NOMO-1 (cell line): ENCODE data around the gene VPS13D.
"Not testable (repeated sequence)": the region's sequence is repeated elsewhere in the genome, so short reads cannot be mapped to it uniquely, and the experiment has no call there.

Source experiments
- DNase-seq, 2 experiments: peaks; one replicate each; lab custom pipeline; 2025; ENCODE audit not compliant: unreplicated experiment in 2 of 2; lab: John Stamatoyannopoulos, UW

Gene VPS13D

DNA sequence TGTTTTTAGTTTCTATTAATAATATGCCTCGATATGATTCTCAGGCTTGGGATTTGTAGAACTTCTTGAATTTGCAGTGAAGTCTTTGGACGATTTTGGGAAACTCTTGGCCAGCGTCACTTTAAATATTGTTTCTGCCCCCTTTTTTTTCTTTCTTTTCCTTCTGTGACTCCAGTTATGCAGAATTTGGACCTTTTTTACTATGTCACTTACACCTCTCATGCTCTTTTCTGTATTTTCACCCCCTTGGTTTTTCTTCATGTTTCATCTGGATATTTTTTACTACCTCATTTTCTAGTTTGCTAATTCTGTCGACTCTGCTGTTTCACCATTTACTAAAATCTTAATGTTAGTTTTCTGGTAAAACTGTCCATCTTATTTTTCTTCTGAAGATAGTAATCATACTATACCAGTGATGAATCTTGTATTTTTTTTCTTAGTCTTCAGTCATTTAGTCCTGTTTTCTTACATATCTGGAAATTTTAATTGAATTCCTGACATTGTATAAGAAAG, 214.6 kb downstream of the VPS13D start:
- no peak for DNase-seq

GRCh38 chr1:12445257-12445656, 215.4 kb downstream of the VPS13D start:
- no peak for DNase-seq

DNA sequence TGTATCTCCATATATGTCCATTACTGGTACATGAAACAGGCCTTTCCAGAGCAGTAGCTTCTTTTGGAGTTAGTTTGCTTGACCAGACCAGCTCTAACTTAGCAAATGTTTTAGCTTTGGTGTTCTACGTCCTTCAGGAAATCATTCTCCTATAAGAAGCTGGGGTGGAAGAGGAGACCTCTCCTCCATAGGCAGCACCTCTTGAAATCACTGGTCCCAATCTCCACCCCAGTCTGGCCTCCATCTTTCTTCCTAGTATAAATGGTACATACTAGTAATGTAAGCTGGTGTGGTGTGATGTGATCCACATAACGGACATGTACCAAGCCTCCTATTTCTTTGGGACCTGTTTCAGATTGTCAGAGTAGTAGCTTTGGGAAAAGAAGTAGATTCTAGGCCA, 216.8 kb downstream of the VPS13D start:
- DNase-seq: no peak

- no peak for DNase-seq
Measured at GRCh38 chr1:12447307-12447706, 217.5 kb downstream of the VPS13D start.

- no peak for DNase-seq
Measured at GRCh38 chr1:12447849-12448312, 218.1 kb downstream of the VPS13D start.

DNA sequence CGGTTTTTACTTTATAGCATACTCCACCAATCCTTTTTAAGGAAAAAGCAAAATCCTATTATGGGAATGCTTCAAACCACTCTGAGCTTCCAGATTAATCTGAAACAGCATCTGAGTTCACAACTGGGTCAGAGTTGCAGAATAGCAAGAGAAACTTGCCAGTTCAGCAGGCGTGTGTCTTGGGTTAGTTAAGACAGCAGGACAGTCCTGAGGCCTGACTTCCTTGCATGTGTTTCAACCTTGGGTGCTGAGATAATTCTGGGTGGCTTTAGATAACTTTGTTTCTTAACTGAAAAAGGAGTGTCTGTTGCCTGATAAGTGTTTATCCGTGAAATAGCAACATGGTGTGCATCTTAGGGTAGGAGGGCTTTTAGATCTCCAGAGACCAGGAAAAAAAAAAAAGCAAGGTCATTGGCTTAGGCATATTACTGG, 218.9 kb downstream of the VPS13D start:
- DNase-seq: no peak

GRCh38 chr1:12450090-12450755, 220.4 kb downstream of the VPS13D start:
- no peak for DNase-seq

DNA sequence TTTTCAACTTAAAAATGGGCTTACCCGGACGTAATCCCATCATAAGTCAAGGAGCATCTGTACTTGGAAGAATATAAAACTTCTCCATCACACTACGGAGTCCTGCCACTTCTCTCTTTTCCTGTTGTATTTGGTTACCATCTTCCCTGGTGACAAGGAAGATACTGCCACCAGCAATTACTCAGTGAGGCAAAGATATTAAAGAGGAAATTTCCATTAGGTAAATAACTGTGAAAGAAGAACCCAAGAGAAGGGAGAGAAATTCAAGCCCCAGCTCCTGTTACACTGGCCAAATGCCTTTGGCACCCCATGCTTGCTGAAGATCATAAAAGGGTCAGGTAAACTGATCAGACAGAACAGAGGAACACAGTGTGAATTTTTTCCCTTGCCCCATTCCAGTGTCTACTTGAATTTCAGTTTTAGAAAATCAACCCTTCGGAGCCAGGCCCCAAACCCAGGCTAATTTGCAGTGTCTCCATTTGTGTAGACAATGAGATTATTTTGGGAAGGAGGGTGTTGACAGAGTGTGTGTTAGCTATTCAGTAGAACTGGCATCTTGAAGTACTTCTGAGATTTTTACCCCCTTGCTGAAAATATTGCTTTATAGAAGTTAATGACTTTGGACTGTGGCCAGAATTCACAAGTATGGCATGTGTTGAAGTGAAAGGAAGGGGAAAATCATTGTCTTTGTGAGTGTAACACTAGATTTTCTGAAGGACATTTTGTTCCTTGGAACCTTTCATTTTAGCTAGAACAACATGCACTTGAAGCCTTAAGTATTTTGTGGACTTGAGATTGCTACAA, 221.1 kb downstream of the VPS13D start:
- DNase-seq: no peak

GRCh38 chr1:12451560-12451900, 221.7 kb downstream of the VPS13D start:
- no peak for DNase-seq

DNA sequence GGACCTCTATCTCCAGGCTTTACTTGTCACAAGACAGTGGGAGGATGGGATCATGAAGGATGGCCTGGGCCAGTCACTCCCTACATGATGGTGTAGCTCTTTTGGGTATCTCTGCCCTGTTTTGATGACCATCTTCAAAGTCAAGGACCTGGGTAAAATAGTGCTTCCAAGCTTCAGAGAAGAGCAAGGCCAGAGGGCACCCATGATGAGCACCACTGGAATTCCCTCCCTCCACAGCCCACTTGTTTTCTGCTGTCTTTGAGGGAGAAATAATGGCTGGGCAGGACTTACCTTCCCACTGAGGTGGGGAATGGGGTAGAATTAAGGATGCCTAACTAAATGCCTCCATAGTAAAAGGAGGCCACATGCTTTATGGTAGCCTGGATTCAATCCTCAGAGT, 222.4 kb downstream of the VPS13D start:
- no peak for DNase-seq

DNA sequence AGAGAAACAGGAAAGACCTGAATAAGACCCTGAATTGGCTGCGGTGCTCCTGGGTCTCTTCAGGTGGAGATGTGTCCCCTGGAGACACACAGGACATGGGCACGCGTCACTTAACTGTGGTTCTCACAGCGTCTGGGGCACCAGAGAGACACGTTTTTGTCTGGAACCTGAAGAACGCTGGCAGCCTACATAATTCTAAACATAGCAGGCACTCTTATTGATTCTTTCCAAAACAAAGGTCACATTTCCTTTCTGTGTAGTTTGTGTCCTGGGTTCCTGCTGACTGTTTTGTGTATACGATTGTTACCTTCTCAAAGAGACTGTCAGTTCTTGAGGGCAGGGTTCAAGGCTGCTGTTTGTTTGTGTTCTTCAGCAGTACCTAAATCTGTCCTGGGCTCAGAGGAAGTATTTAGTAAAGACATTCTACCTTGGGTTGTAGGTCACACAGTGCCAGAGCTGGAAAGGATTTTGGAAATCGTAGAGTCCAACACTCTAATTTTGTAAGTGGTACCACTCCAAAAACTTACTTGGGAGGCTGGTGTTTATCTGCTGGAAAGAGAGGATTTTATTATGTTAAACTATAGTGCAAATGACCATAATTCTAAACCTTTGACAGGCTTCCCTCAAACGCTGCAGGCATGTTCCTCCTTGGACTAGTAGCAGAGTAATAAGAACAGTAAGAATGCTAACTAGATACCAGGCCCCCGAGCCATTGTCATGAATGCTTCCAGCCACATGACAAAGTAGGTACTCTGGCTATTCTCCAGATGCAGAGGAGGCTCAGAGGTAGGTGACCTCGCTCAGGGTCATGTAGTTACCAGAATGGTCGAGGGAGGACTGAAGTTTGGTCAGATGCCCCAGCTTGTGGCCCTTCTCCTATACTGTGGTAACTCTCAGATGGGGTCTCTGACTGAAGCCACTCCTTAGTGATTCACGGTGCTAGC, 223.8 kb downstream of the VPS13D start:
- no peak for DNase-seq

GRCh38 chr1:12454406-12455391, 224.9 kb downstream of the VPS13D start:
- no peak for DNase-seq

DNA sequence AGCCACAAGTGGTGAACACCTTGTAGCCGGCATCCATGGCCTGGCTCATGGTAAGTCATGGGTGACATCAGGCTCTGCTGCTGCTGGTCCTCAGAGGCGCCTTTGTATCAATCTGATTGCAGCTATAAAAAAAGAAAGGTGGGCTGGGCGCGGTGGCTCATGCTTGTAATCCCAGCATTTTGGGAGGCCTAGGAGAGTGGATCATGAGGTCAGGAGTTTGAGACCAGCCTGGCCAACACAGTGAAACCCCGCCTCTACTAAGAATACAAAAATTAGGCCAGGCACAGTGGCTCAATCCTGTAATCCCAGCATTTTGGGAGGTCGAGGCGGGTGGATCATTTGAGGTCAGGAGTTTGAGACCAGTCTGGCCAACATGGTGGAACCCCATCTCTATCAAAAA, 226.3 kb downstream of the VPS13D start:
- not testable (repeated sequence) for DNase-seq

DNA sequence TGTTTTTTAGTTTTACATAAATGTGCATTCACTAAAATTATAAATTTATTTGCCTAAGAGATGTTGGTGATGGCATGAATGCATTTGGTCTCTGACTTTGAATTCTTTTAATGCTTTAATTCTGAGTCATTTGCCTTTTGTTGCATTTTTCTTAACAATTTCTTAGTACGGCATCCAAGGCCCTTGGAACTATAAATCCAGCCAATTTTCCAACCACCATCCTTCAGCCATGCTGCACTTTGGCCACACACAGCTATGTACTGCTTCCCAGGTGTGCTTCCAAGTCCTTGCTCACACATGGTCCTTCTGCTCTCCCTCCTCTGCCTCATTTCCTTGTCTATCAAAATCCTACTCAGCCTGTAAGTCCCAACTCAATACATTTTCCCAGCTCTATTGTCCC, 227.1 kb downstream of the VPS13D start:
- no peak for DNase-seq

DNA sequence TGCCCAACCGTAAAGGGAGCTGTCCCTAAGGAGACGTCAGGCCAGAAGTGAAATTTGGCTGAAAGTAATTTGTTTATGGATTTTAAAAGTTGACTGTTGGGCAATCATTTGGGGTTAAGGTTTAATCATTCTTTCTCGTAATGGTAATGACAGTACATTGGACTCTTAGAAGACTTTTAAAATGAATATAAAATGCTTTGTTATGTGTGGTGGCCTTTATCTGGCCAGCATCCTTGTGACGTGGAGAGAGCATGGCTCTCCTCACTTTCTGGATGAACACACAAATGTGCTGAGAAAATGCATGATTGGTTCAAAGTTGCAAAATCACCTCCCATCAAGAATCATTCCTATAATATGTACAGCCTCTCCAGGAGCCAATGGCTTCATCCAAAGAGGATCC, 227.9 kb downstream of the VPS13D start:
- no peak for DNase-seq

GRCh38 chr1:12458571-12458970, 228.7 kb downstream of the VPS13D start:
- DNase-seq: no peak

DNA sequence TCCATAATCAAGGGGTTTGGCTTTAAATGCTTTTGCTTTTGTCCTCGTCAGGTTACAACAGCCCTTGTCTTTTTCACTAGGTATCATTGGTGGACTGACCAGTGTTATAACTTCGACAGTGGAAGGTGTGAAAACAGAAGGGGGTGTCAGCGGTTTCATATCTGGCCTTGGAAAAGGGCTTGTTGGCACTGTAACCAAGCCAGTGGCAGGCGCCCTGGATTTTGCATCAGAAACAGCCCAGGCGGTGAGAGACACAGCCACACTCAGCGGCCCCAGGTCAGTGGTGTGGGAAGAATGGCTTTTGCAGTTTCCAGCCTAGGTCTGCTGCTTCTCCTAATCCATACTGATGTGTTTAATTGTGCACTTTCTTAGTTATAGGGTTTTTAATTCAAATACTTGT, 230.3 kb downstream of the VPS13D start:
- no peak for DNase-seq

DNA sequence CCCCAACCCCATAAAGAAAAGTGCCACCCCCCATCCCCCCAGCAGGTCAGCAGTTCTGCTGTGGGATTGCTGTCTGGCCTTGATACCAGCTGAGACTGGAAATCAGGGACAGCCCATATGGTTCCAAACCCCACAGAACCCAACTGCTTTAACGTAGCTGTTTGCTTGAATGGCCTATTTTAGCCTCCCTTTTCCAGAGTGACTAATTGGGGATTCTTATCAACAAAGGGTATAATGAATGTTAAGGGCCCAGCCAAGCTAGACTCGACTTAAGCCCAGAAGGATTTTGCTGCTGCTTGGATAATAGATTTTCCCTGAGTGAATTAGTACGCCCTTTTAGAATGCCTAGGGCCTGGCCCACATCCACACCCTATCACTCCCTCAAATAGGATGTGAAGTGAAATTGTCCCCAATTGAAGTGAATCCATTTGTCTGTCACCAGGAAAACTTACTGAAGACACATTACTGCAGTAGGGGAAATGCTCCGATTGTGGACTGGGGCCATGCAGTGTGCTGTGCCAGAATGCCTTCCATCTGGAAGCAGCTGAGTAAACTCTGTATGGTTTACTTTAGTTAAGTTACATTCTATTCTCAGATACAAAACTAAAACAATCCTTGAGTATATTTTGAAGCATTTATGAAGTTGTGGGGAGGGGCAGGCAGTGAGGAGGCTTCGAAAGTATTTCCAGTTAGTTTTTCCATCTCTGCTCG, 231.2 kb downstream of the VPS13D start:
- no peak for DNase-seq

GRCh38 chr1:12461754-12462153, 231.9 kb downstream of the VPS13D start:
- no peak for DNase-seq
